CD4-positive, alpha-beta T cell treated with Interleukin-10 for 1 hour (primary cell): ENCODE data around the gene DEUP1.
"Not testable (repeated sequence)": the region's sequence is repeated elsewhere in the genome, so short reads cannot be mapped to it uniquely, and the experiment has no call there.

ENCODE experiments used
- DNase-seq: peaks from one replicate; pipeline ENCODE4 v3.0.0-alpha.2; 2020

The DEUP1 gene

GRCh38 chr11:93330446-93330984 lies at the start of gene DEUP1:
TSS of gene DEUP1 (plus strand) at chr11:93330742. CDS start at chr11:93332260, 1,518 bp downstream.
- no peak for DNase-seq

- DNase-seq = no peak
These were observed 45.1 kb upstream of the DEUP1 start for GRCh38 chr11:93285430-93285829.

- DNase-seq = no peak
These were observed 43.1 kb upstream of the DEUP1 start for GRCh38 chr11:93287434-93287833.

DNA sequence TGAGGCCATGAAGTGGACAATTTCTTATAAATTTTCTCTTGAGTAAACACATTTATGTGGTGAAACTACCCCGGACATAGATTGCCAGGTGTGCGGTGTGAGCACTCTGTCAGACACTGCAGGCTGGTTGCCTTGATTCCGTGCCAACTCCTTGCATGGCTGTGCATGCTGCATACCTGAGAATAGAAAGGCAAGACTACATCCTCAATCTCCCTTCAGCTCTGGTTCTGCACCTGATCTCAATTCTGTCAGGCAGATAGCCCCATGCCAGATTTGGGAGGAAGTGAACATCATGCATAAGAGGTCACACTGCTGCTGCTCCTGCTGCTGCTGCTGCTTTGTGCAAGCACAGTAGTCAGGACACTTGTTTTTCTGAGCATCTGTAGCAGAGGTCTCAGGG lies 42.5 kb upstream of the DEUP1 start:
- no peak for DNase-seq

DNA sequence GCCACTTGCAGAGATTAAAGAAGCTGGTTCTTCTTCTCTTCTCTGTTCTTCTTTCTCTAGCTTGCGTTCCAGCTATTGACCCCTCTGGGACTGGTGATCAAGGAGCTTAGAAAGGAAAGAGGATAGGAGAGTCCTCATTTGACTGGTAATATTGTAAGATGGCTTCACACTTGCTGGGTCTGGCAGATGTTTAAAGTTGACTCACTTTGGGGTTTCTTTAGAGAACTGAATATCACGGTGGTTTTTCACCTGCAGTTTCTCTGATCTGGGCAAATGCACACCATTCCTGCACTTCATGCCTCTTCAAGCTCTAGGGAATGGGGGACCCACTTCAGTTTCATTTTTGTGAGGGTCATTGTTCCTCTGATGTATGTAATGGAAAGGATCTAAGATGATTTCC lies 41.8 kb upstream of the DEUP1 start:
- DNase-seq = no peak

DNA sequence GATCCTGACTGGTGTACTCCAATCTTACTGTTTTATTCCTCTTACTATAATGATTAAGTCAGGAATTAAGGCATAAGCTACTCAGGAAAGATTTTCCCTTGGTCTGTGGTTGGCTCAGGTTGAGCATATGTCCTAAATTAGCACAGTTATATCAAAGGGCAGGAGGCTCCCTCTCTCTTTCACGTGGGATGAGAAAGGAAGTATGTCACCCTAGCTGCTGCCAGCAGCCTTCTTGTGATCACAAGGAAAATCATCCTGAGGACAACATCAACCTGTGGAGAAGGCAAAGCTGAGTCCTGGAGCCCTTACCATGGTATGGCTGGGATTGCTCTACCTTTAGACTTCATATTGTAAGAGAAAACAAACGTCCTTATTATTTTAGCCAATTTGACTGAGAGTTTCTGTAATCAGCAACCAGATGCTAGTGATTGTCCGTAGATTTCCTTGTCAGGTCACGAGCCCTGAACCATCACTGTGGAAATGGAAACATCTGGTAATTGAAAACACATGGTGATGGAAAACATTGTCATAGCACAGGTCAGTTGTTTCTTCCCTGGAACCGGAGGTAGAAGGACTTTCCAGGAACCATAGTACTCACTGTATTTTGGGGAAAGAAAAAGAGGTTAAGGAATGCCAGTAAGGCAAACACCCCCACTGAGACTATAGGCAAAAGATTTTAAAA lies 40.6 kb upstream of the DEUP1 start:
- DNase-seq = no peak

DNA sequence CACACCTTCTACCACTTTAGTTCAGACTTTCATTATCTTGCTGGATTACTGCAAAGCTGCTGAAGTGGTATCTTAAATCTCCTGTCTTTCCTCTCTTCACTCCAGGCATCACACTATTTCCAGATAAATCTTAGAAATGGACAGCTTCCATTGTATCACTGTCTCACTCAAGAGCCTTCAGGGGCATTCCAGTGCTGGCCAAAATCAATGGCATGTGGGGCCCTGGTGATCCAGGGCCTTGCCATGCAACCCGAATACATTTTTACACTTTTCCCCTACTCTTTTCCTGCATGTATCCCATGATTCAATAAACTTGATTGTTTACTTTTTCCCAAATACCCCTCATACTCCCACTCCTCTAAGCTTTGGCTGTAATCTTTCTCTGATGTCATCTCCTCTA lies 39.4 kb upstream of the DEUP1 start:
- no peak for DNase-seq

DNA sequence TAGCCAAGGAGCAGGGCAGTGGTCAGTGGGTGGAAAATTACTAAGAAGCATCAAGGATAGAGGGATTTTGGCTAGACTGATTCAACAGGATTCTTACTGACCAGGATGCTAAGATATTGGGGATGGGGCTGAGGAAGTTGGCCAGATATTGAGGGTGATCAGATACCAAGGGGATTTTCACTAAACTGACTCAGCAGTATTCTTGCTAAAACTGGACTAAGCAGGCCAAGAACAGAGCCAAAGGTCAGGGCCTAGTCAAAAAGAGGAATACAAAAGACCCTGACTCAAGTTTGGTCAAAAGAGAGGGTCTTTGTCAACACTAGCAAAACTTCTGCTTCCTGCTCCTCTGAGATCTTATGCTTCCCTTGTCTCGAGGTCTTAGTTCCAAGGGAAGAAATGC lies 38.6 kb upstream of the DEUP1 start:
- no peak for DNase-seq

- DNase-seq = no peak
These were observed 34.5 kb upstream of the DEUP1 start for GRCh38 chr11:93295921-93296575.

DNA sequence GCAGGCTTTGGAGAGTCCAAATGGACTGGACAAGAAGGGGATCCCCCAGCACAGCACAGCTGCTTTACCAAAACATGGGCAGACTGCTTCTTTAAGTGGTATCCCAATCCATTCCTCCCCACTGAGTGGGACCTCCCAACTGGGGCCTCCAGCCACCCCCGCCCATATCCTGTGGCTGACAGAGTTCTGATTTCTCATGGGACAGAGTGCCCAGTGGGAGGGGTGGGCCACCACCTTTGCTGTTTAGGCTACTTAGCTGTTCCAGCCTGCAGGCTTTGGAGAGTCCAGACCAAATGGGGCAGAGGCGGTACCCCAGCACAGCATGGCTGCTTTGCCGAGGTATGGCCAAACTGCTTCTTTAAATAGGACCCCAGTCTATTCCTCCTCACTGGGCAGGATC lies 26.9 kb upstream of the DEUP1 start:
- no peak for DNase-seq

DNA sequence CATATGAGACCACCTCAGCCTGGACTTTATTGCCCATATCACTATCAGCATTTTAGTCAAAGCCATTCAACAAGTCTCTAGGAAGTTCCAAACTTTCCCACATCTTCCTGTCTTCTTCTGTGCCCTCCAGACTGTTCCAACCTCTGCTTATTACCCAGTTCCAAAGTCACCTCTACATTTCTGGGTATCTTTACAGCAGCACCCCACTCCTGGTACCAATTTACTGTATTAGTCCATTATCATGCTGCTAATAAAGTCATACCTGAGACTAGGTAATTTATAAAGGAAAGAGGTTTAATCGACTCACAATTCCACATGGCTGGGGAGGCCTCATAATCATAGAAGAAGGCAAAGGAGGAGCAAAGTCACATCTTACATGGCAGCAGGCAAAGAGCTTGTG lies 16.1 kb upstream of the DEUP1 start:
- DNase-seq = not testable (repeated sequence)

- DNase-seq = no peak
These were observed 11.2 kb upstream of the DEUP1 start for GRCh38 chr11:93319224-93319839.

- DNase-seq = no peak
These were observed 10.3 kb upstream of the DEUP1 start for GRCh38 chr11:93320230-93320629.

- DNase-seq = no peak
These were observed 8.3 kb upstream of the DEUP1 start for GRCh38 chr11:93322207-93322606.

DNA sequence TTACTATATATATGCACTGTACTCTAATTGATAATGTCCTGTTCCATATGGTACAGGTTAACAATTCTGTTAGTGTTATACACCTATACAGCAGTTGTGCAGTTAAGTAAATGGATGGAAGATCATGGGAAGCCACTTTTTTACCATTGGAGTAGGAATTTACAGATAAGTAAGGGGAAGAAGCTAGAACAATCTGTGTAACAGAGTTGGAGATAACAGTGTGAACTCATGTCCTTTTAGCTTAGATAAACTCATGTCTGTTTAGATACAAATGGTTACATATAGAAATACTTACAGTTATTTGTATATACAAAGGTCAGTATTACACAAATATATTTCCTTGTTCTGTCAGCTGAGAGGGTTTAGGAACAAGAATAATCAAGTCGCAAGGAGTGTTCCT lies 6.8 kb upstream of the DEUP1 start:
- DNase-seq = no peak

GRCh38 chr11:93324500-93324899 lies 6.0 kb upstream of the DEUP1 start:
- no peak for DNase-seq

- DNase-seq = no peak
These were observed 3.9 kb upstream of the DEUP1 start for GRCh38 chr11:93326681-93327080.

DNA sequence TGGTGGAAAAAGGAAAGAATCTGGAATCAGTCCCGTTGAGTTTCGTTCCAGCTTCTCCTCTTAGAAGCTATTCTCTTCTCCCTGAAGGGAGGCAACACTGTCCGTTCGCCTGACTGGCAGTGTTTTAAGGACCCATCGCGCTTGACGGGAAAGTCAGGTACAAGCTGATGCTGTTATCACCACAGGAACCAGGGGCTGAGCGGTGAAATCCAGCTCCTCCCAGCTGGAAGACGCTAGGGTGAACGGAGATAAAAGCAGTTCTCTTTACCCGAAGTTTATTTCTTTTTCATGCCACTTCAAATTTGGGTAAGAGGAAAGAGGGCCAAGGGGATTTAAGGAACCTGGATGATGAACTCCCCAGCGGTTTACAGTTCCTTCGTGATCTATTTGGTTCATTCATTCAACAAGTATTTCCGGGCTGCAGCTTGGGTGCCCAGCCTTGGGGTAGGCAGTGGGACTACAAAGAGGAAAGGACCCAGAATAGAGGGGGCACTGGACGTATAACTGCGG lies 551 bp upstream of the DEUP1 start:
- DNase-seq = no peak

DNA sequence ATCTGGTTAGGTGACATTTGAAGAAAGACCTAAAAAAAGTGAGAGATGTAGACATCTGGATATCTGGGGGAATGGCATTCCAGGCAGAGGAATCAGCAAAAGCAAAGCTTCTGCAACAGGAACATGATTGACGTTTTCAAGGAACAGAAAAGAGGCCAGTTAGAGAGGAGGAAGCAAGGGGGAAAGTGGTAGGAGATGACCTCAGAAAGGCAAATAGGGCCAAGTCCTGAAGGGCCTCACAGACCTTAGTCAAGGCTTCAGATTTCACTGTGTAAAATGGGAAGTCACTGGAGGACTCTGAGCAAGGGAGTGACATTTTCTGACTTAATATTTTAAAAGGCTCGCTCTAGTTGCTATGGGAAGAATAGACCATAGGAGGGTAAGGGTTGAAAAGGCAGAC lies 9.7 kb downstream of the DEUP1 start:
- no peak for DNase-seq

DNA sequence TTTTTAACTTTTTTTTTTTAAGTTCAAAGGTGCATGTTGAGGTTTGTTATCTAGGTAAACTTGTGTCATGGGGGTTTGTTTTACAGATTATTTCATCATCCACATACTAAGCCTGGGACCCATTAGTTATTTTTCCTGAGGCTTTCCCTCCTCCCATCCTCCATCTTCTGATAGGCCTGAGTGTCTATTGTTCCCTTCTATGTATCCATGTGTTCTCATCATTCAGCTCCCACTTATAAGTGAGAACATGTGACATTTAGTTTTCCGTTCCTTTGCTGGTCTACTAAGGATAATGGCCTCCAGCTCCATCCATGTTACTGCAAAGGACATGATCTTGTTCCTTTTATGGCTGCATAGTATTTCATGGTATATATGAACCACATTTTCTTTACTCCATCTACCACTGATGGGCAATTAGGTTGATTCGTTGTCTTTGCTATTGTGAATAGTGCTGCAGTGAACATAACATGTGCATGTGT lies 14.4 kb downstream of the DEUP1 start:
- DNase-seq = no peak

DNA sequence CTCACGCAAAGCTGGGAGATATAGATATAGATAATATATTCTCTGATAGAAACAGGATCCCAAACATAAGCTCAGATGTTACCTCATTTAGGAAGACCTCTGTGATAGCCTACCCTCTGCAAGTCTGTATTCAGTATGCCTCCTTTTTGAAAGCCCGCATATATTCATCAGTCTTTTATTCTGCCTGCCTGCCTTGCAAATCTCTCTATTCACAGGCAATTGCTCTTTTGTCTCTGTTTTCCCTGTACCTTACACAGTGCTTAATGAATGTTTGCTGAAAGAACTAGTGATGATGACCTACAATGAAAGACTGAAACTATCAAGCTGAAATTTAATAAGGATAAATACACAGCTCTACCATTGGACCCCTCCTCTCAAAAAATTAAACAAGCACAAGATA lies 18.4 kb downstream of the DEUP1 start:
- DNase-seq = no peak

- DNase-seq = no peak
These were observed 20.3 kb downstream of the DEUP1 start for GRCh38 chr11:93350835-93351234.

GRCh38 chr11:93359396-93359795 lies 28.9 kb downstream of the DEUP1 start:
- no peak for DNase-seq

GRCh38 chr11:93361435-93361834 lies 30.9 kb downstream of the DEUP1 start:
- no peak for DNase-seq
